HL-60 (cell line): ENCODE data around the gene HOXB3.

ENCODE experiments used
- DNase-seq, 2 experiments: peaks; one replicate each; pipeline ENCODE4 v3.0.0-alpha.2; 2010 to 2020; ENCODE audit warnings: low read depth in 1 of 2, low spot score in 1 of 2
- H3K27ac ChIP-seq: fragments of 250-450 bp; sonication (Bioruptor Pico); replicated peaks from 2 replicates; pipeline ENCODE4 v1.5.1; 2020; ENCODE audit warnings: mild to moderate bottlenecking, moderate library complexity
- H3K27me3 ChIP-seq: fragments of 250-450 bp; sonication (Bioruptor Pico); 2 replicates; pipeline ENCODE4 v1.5.1; 2021; ENCODE audit warnings: mild to moderate bottlenecking, moderate library complexity; ENCODE audit not compliant: insufficient read depth, poor library complexity, severe bottlenecking
- H3K4me3 ChIP-seq: replicated peaks from 2 replicates; pipeline ENCODE4 v1.5.1; 2011; ENCODE audit warnings: mild to moderate bottlenecking, control low read depth, low read length; ENCODE audit not compliant: insufficient read depth
- CTCF ChIP-seq: IDR thresholded peaks from one replicate; pipeline ENCODE4 v1.5.1; 2011; ENCODE audit warnings: low read length, control low read depth, inconsistent platforms; ENCODE audit not compliant: insufficient read depth
- GABPA ChIP-seq: IDR thresholded peaks from 2 replicates; pipeline ENCODE4 v1.6.1; 2012; ENCODE audit warnings: low read depth
- POLR2AphosphoS5 ChIP-seq: IDR thresholded peaks from 2 replicates; pipeline ENCODE4 v1.6.1; 2012; ENCODE audit warnings: low read depth
- REST ChIP-seq: IDR thresholded peaks from 2 replicates; pipeline ENCODE4 v1.6.1; 2012; ENCODE audit warnings: low read depth; ENCODE audit not compliant: insufficient replicate concordance
- SPI1 ChIP-seq: IDR thresholded peaks from 2 replicates; pipeline ENCODE4 v1.6.1; 2012; ENCODE audit warnings: low read depth, mild to moderate bottlenecking, borderline replicate concordance

The HOXB3 gene

GRCh38 chr17:48574505-48575065 is 15.5 kb downstream of the HOXB3 start:
- TF ChIP-seq POLR2AphosphoS5 (no peak), CTCF (no peak), GABPA (no peak), REST (no peak), SPI1 (no peak)
- Histone ChIP-seq H3K27me3 (peaks cover 87% of the 10 kb centered on the region), H3K27ac (no peak overlapping the region), H3K4me3 (no peak overlapping the region)
- no peak for DNase-seq

GRCh38 chr17:48571826-48572417 is 18.1 kb downstream of the HOXB3 start:
- no peak overlapping the region for H3K27ac ChIP-seq
- TF ChIP-seq CTCF: no peak
- TF ChIP-seq SPI1: no peak
- peaks cover 84% of the 10 kb centered on the region for H3K27me3 ChIP-seq
- no peak overlapping the region for H3K4me3 ChIP-seq
- DNase-seq: no peak

- H3K27me3 ChIP-seq: peaks cover 78% of the 10 kb centered on the region
- DNase-seq: no peak
- no peak overlapping the region for H3K4me3 ChIP-seq
- TF ChIP-seq POLR2AphosphoS5: no peak
- no peak for TF ChIP-seq CTCF
- no peak for TF ChIP-seq SPI1
- no peak for TF ChIP-seq GABPA
- no peak for TF ChIP-seq REST
- H3K27ac ChIP-seq: no peak overlapping the region
Observed at GRCh38 chr17:48571024-48571818, 18.8 kb downstream of the HOXB3 start.
